Inflammatory macrophage treated with lipopolysaccharide for 1 hour (primary cell): ENCODE data around the gene VIPR2.
"Not testable (repeated sequence)": the region's sequence is repeated elsewhere in the genome, so short reads cannot be mapped to it uniquely, and the experiment has no call there.

Experiments used
- DNase-seq, 2 donors: peaks; one replicate each; pipeline ENCODE4 v3.0.0-alpha.2; 2020 to 2022

Gene VIPR2

DNA sequence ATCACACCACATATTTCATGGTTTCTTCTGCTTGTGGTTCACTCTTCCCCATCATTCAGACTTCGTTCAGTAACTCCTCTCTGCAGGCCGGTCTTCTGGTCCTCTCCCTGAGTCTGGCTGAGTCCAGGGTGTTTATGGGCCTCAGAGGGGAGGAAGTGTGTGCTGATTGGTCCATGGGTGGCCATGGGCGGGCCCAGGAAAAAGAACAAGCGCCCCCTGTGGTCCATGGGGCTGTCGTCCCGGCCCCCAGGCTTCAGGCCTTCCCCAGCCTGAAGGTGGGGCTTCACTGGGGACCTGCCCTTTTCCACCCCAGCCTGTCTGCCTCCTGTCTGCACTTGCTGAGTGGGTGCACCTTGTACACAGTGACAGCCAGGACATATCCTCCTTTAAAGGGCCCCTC is 123.7 kb downstream of the VIPR2 start:
- DNase-seq = no peak

DNA sequence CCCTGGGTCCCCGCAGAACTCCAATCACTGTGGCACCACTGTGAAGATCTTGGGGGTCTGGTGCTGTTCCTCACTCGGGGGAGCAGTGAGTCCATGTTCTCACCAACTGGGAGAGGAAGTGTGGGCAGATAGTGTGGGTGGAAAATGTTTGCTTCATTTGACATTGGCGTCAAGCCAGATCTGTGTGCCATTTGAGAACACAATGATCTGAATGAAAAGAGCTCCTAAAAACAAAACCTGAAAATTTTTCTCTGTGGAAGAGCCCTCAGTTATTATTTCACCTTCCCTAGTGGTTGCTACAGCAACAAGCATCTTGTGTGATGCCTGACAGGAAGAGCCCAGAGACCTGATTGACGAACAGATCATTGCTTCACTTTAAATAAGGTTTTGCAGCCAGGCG is 125.6 kb downstream of the VIPR2 start:
- no peak for DNase-seq

DNA sequence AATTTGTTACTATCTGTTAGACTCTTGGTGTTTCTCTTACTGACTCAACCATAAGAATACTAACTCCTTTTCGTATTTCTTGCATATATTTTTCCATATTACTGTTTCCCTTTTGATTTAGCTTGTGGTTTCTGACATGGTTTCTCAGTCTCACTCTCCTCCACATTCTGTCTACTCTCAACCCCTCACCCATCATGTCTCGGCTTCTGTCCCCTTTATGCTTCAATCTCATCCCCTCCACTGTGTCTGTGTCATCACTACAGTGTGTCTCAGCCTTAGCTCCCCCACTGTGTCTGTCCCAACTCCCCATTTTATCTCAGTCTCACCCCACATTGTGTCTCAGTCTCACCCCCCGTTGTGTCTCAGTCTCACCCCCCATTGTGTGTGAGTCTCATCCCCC is 126.9 kb downstream of the VIPR2 start:
- no peak for DNase-seq

- DNase-seq = no peak
Observed at GRCh38 chr7:159017210-159017609, 127.5 kb downstream of the VIPR2 start.

GRCh38 chr7:159016591-159016990 is 128.1 kb downstream of the VIPR2 start:
- DNase-seq = no peak

- DNase-seq = no peak
Observed at GRCh38 chr7:159015454-159016410, 128.9 kb downstream of the VIPR2 start.

DNA sequence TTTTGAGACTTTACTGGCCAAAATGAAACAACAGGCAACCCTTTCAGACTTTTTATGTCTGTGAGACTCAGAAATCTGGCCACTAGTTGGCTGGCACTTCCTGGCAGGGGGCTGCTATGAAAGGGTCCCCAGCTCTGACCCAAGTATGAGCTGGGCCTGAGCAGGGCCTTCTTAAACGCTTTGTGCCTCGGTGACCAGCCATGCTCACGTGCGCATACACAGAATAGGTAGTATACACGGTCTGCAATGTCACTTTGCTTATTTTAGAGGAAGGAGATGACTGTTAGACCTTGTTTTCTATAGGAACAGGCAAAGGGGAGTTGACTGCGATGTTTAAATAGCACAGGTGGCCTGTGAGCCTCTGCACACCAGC is 129.6 kb downstream of the VIPR2 start:
- no peak for DNase-seq

- DNase-seq = no peak
Observed at GRCh38 chr7:159014297-159015062, 130.2 kb downstream of the VIPR2 start.

GRCh38 chr7:159013825-159014289 is 130.8 kb downstream of the VIPR2 start:
- no peak for DNase-seq

DNA sequence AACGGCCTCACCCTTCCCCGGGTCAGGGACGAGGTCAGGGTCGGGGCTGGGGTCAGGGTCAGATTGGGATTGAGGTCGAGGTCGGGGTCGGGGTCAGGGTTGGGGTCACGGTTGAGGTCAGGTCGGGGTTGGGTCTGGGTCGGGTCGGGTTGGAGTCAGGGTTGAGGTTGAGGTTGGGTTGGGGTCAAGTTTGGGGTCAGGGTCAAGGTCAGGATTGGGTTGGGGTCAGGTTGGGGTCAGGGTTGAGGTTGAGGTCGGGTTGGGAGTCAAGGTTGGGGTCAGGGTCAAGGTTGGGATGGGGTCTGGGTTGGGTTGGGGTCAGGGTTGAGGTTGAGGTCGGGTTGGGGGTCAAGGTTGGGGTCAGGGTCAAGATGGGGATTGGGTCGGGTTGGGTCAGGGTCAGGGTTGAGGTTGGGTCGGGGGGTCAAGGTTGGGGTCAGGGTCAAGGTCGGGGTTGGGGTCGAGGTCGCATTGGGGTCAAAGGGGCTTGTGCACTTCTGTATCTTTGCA is 131.4 kb downstream of the VIPR2 start:
- DNase-seq = no peak

GRCh38 chr7:159012353-159013069 is 132.2 kb downstream of the VIPR2 start:
- no peak for DNase-seq

DNA sequence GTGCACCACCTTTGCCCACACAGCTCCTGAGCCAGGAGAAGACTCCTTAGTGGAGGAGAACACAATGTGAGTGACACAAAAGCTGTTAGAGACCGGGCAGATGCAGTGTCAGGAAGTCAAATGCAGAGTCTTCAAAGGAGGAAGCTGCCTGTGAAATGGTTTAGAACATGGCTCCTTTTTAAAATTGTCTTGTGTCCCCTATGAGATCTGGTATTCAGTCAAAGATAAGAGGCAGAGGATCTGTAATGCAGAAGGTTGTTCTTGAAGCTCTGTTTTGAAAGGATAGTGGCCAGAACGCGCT is 133.0 kb downstream of the VIPR2 start:
- no peak for DNase-seq

DNA sequence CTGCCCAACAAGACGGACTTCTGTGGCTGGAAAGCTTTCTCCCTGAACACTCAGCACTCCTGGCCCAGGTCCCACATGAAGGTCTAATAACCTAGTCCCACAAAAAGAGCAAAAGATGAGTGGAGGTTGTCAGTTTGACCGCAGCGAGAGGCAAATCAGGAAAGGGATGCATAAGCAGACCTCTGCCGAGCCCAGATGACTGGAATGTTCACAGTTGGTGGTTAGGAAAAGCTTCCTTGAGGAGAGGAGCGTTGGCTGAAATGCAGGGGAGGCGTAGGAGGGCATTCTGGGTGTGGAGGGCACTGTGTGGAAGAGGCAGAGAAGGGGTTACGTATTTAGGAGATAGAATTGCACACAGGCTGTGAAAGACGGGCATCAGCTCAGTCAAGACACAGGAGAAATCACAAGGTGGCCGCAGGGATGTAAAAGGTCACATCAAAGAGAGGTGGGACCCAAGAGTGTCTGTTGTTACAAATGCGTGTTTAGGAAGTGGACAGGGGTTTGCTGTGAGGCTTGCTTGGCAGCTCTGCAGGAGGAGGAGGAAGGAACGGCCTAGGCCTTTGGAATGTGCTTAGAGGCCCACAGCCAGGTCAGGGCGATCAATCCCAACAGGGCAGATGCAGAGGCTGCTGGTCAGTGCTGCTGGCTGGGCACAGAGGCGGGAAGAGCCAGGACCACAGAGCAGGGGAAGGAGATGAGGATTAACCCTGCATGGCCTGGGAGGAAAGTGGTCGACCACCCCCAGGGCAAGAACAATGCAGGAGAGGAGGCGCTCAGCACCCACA is 133.5 kb downstream of the VIPR2 start:
- DNase-seq = no peak

DNA sequence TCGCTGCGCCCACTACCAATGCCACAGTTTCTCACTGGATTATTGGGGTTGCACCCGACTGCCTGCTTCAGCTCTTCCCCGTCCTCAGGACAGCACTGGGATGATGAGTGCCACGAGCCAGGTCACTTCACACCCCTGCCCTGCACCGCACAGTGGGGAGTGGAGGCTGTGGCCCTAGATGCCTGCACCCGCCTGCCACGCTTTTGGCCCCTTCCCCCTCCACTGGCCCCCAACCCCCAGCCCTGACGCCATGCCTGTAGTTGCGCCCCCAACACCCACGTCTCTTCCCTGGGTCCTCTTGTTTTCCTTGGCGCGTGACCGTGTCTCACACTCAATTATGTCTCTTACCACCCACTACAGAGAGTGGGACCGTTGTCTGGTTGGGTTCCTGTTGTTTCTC is 134.3 kb downstream of the VIPR2 start:
- no peak for DNase-seq

- DNase-seq = no peak
Observed at GRCh38 chr7:159009951-159010350, 134.7 kb downstream of the VIPR2 start.

GRCh38 chr7:159008417-159008816 is 136.2 kb downstream of the VIPR2 start:
- no peak for DNase-seq

- no peak for DNase-seq
Observed at GRCh38 chr7:159007996-159008389, 136.7 kb downstream of the VIPR2 start.

DNA sequence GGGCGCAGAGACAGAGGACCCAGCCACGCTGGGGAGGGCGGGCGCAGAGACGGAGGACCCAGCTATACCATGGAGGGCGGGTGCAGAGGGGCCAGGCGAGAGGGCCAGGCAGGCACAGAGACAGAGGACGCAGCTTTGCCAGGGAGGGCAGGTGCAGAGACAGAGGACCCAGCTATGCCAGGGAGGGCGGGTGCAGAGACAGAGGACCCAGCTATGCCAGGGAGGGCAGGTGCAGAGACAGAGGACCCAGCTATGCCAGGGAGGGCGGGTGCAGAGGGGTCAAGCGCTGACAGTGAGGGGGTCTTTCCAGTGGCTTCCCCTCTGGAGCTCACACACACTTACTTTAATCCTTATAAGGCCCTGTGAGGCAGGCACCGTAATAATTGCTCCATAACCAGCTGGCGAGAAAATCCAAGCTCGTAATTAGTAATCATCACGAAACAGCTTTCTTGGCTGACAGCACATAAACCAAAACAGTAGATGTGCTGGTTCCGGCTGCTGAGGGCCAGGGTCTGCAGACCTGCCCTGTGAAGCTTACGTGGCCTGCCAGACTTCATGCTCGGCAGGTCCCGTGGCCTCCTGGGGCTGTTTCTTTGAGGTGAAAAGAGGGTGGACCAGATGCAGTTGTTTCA is 137.2 kb downstream of the VIPR2 start:
- DNase-seq = no peak

DNA sequence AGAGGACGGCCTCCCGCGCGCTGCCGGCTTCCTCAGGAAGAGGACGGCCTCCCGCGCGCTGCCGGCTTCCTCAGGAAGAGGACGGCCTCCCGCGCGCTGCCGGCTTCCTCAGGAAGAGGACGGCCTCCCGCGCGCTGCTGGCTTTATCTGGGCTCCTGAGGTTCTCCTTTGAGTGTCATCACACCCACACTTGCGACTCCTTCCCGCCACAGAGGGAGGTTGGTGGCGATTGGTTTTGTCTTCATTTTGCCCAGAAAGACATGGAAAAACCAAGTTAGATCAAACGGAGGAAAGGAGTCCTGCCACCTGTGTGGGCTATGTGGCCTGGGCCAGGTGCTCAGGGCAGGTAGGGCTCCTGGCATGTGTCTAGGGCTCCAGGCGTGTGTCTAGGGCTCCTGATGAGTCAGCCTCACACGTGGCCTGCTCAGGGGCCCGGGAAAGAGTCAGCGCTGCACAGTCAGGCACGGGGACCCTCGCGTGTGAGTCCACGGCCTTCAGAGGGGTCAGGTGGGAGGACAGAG is 138.0 kb downstream of the VIPR2 start:
- DNase-seq = no peak

- DNase-seq = not testable (repeated sequence)
Observed at GRCh38 chr7:159006022-159006609, 138.6 kb downstream of the VIPR2 start.

DNA sequence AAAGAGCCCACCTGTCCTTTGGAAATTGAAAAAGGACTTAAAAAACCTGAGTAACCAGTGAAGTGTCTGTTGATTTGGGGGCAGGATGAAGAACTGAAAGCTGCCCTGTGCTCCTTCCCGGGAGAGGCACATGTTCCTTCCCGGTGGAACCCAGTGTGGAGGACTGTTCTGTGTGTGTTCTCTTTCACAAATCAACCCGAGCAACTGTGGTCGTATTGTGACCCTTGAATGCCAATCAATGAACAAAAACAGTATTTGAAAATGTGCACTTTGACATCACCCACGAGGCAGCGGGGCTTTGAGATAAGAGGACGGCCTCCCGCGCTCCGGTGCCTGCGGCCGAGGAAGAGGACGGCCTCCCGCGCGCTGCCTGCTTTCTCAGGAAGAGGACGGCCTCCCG is 139.0 kb downstream of the VIPR2 start:
- no peak for DNase-seq
